NCI-H1092 (cell line): Measurements from ENCODE around the gene NRG2.

Experiments used
- DNase-seq: peaks from one replicate; lab custom pipeline; 2025; lab: John Stamatoyannopoulos, UW

NRG2 gene

GRCh38 chr5:139880416-139881142 is 162.5 kb downstream of the NRG2 start:
- no peak for DNase-seq

GRCh38 chr5:139878093-139878492 is 165.0 kb downstream of the NRG2 start:
- DNase-seq = no peak

GRCh38 chr5:139877129-139877597 is 165.9 kb downstream of the NRG2 start:
- DNase-seq = no peak

- no peak for DNase-seq
These were observed 167.1 kb downstream of the NRG2 start for GRCh38 chr5:139875957-139876356.

- DNase-seq = no peak
These were observed 170.0 kb downstream of the NRG2 start for GRCh38 chr5:139872851-139873794.

GRCh38 chr5:139872052-139872766 is 170.9 kb downstream of the NRG2 start:
- no peak for DNase-seq

- DNase-seq = no peak
These were observed 171.5 kb downstream of the NRG2 start for GRCh38 chr5:139871614-139872013.

- no peak for DNase-seq
These were observed 172.4 kb downstream of the NRG2 start for GRCh38 chr5:139870677-139871076.

- no peak for DNase-seq
These were observed 173.9 kb downstream of the NRG2 start for GRCh38 chr5:139869042-139869790.

GRCh38 chr5:139867581-139867980 is 175.5 kb downstream of the NRG2 start:
- DNase-seq = no peak

GRCh38 chr5:139867109-139867508 is 176.0 kb downstream of the NRG2 start:
- no peak for DNase-seq

GRCh38 chr5:139864716-139865483 is 178.2 kb downstream of the NRG2 start:
- DNase-seq = no peak

- peak; percentile 29 for DNase-seq
These were observed 179.1 kb downstream of the NRG2 start for GRCh38 chr5:139863855-139864558.

GRCh38 chr5:139863361-139863760 is 179.7 kb downstream of the NRG2 start:
- no peak for DNase-seq

GRCh38 chr5:139862803-139863202 is 180.3 kb downstream of the NRG2 start:
- DNase-seq = no peak

- DNase-seq = no peak
These were observed 180.8 kb downstream of the NRG2 start for GRCh38 chr5:139862313-139862712.

- no peak for DNase-seq
These were observed 181.3 kb downstream of the NRG2 start for GRCh38 chr5:139861889-139862207.

- DNase-seq = no peak
These were observed 181.8 kb downstream of the NRG2 start for GRCh38 chr5:139861021-139861888.

- DNase-seq = no peak
These were observed 184.1 kb downstream of the NRG2 start for GRCh38 chr5:139859013-139859412.
